Measurements from ENCODE around the gene SCRN2.
A peak's percentile ranks its signal among the peaks of the same experiment; 100 is the strongest.

The SCRN2 gene

DNA sequence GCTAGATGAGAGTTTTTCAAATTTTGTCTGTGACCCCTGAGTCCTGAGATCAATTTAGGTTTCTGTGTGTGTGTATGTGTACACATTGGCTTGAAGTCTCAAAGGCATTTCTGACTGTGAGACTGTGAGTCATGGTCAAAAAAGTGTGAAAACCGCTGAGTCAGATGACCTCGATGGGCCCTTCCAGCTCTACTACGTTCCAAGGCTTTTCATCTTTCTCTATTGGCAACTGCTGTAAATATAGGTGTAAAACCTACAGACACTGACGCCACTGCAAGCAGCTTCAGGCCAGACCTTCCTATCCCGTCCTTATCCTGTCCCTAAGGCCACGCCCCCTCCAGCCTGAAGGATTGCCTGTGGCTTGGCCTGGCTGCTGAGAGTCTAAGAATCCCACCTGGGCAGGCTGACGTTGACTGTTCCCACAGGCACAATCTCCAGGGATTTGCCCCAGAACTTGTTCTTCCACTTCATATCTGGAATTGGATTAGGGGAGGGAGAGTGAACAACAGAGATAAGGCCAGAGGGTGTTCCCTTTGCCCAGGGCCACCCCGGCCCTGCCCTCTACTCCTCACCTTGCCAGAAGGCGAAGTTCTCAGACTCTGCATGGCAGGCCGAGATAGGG lies 30.8 kb downstream of the SCRN2 start:
- peak overlapping the region; percentile 27 for H3K4me3 Mint-ChIP-seq
- peaks cover 40% of the 10 kb centered on the region for H3K4me1 Mint-ChIP-seq
- DNase-seq (ENCODE audit: low spot score in 2 of 2) (peak in 1 of 2 donors; percentile 69), ATAC-seq (peak; percentile 97)
- peaks cover 72% of the 10 kb centered on the region for H3K36me3 Mint-ChIP-seq
- H3K27ac Mint-ChIP-seq: peak overlapping the region; percentile 92
- no peaks in the 10 kb centered on the region for H3K9me3 Mint-ChIP-seq

DNA sequence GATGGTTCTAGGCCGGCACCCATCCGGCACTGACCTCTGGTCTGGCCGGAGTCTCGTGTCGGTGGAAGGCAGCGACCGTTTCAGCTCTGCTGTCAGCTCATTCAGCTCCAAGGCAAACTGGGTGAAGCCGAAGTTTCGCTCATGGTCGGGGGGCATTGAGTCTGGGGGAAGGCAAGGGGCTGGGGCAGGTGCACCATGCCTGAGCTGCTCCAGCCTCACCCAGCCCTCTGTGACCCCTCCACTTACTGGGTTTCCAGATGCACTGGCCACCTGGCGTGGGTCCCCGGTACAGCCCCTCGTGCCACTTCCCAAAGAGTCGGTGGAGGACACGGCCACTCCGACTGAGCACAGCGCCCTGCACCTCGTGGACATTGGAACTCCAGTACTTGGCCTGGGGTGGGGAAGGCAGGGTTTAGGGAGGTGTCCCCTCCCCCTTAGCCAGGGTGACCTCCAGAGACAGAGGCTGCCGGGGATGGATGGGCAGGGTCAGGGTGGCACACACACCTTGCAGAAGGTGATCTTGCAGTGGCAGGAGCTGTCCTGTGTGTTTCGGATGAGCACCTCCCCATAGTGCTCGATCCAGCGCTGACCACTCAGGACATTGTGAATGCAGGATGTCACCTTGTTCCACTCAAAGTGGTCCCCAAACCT lies 32.1 kb downstream of the SCRN2 start:
- DNase-seq (ENCODE audit: low spot score in 2 of 2) (no peak), ATAC-seq (no peak)
- peaks cover 59% of the 10 kb centered on the region for H3K36me3 Mint-ChIP-seq
- peaks cover 40% of the 10 kb centered on the region for H3K4me1 Mint-ChIP-seq
- no peaks in the 10 kb centered on the region for H3K9me3 Mint-ChIP-seq
- no peak overlapping the region for H3K4me3 Mint-ChIP-seq
- peak overlapping the region; percentile 92 for H3K27ac Mint-ChIP-seq

DNA sequence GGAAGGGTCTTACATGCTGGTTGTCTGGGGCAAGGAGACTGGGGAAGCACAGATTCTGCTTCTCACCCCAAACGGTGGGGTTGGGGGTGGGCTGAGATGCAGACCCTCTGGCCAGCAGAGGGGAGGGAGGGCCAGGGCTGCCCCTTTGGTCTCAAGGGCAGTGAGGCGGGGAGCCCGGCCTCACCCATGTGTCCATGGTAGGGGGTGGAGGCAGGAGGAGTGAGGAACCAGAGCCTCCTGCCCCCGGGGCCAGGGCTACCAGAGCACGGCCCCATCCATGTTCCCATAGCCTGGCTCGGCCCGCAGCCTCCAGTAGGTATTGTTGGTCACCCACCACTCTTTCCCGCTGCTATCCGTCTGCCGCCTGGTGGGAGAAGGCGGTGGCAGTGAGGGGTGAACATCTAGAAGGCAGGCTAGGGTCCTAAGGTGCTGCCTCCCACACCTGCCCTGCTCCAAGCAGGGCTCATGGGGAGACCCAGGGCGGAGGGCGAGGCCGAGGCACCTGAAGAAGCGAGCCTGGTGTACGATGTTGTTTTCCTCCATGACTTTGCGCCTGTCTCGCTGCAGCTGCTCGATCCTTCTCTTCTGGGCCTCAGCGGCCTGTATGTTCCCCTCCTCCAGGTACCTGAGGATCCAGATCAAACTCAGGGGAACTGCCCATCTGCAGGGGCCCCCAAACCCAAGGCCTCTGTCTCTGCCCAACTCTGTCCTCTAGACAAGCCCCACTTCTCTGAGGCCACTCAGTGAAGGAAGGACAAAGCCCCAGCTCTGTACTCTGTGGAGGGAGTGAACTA lies 32.8 kb downstream of the SCRN2 start:
- no peak for ATAC-seq
- H3K9me3 Mint-ChIP-seq: no peaks in the 10 kb centered on the region
- H3K4me1 Mint-ChIP-seq: peaks cover 40% of the 10 kb centered on the region
- H3K36me3 Mint-ChIP-seq: peaks cover 54% of the 10 kb centered on the region
- no peak for DNase-seq (ENCODE audit: low spot score in 2 of 2)
- no peak overlapping the region for H3K4me3 Mint-ChIP-seq
- peak overlapping the region; percentile 90 for H3K27ac Mint-ChIP-seq

DNA sequence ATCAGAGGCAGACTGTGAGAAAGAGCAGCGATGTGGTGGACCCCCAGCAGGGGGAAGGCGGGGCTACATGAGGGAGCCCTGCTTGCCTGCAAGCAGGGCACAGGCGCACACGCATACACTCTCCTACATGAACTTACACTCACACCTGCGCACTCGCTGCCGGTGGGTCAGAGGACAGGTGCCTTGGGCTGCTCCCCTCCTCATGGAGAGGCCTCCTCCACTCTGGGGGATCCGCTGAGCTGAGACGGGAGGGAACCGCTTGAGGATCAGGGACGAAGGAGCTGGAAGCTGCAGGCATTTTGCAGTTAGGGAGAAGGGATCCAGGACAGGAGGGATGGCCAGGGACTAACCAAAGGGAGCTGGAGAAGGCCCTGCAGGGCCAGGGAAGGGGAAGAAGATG lies 33.7 kb downstream of the SCRN2 start:
- no peak for ATAC-seq
- Mint-ChIP-seq H3K27ac (peak overlapping the region; percentile 90), H3K9me3 (no peaks in the 10 kb centered on the region), H3K4me1 (peaks cover 32% of the 10 kb centered on the region), H3K36me3 (peaks cover 46% of the 10 kb centered on the region), H3K4me3 (no peak overlapping the region)
- DNase-seq (ENCODE audit: low spot score in 2 of 2): no peak

DNA sequence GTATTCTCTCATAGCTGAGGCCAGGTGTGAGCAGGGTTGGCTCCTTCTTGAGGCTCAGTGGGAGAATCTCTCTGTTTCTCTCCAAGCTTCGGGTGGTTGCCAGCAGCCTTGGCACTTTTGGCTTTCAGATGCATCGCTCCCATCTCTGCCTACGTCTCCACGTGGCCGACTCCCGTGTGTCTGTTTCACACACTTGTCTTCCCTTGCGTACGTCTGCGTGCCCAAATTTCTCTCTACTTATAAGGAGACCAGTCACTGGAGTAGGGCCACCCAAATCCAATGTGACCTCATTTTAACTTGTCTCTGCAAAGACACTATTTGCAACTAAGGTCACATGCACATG lies 34.2 kb downstream of the SCRN2 start:
- no peak for ATAC-seq
- Mint-ChIP-seq H3K9me3 (no peaks in the 10 kb centered on the region), H3K4me1 (peaks cover 27% of the 10 kb centered on the region), H3K4me3 (no peak overlapping the region), H3K36me3 (peaks cover 41% of the 10 kb centered on the region), H3K27ac (no peak overlapping the region)
- DNase-seq (ENCODE audit: low spot score in 2 of 2): no peak

DNA sequence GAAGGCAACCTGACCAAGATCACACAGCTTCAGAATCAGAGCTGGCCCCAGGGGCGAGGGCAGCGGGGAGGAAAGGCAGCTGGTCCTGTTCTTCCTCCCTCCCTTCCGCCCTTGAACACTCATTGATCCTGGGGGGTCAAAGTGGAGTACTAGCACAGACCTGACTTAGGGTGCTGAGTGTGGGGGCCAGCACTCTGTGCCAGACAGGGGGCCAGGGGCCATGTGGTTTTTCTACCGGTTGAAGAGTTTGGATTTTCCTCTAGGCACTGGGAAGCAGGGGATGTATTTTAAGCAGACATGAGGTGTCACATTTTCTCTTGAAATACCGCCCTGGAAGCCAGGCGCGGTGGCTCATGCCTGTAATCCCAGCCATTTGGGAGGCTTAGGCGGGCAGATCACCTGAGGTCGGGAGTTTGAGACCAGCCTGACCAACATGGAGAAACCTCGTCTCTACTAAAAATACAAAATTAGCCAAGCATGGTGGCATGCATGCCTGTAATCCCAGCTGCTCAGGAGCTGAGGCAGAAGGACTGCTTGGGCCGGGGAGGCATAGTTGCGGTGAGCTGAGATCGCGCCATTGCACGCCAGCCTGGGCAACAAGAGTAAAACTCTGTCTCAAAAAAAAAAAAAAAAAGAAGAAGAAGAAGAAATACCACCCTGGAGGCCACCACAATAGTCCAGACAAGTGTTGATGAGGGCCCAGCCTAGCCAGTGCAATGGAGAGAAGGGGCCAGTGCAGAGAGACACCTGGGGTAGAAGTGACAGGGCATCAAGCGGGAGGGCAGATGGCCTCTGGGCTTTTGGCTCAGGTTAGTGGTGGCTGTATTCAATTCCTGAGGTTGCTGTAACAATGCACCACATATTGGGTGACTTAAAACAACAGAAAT lies 34.8 kb downstream of the SCRN2 start:
- DNase-seq (ENCODE audit: low spot score in 2 of 2) (no peak), ATAC-seq (no peak)
- Mint-ChIP-seq H3K9me3 (no peaks in the 10 kb centered on the region), H3K4me3 (no peak overlapping the region), H3K27ac (no peak overlapping the region), H3K4me1 (peaks cover 21% of the 10 kb centered on the region), H3K36me3 (peaks cover 35% of the 10 kb centered on the region)

DNA sequence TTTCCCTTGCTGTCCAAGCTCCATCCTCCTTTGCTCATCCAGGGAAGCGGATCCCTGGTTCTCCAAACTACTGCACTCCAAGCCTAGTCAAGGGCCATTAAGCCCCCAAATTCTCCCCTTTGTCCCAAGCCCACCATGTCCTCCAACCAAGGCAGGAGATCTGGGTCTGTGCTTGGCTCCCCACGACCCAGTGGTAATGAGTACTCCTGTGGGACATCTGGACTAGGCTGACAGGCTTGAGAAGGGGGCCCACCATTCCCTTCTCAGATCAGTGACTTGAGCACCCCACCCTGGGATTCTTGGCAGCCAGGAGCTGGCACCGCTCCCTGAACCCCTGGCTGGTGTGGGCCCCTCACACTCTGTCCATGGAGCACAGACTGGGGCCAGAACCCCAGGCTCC lies 36.6 kb downstream of the SCRN2 start:
- peaks cover 26% of the 10 kb centered on the region for H3K36me3 Mint-ChIP-seq
- H3K4me3 Mint-ChIP-seq: no peak overlapping the region
- H3K9me3 Mint-ChIP-seq: no peaks in the 10 kb centered on the region
- H3K27ac Mint-ChIP-seq: no peak overlapping the region
- DNase-seq (ENCODE audit: low spot score in 2 of 2): no peak
- ATAC-seq: no peak
- H3K4me1 Mint-ChIP-seq: peaks cover 3% of the 10 kb centered on the region

DNA sequence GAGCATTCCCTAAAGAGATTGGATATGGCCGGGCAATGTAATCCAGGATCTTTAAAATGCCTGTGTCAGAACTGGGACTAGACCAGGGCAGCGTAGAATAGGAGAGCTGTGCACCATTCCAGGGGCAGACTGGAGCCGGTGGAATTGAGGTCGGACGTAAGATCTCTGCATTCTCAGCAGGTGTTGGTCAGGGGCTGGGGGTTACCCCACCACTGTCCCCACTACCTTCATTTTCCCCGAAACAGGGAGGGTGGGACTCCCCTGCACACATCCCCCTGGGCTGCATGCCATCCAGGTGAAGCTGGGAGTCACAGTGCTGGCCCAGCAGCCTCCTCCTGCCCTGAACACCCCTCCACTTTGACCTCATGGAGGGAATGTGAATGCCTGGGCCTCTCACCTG lies 37.3 kb downstream of the SCRN2 start:
- no peaks in the 10 kb centered on the region for H3K4me1 Mint-ChIP-seq
- no peak for ATAC-seq
- DNase-seq (ENCODE audit: low spot score in 2 of 2): no peak
- H3K36me3 Mint-ChIP-seq: peaks cover 20% of the 10 kb centered on the region
- no peak overlapping the region for H3K4me3 Mint-ChIP-seq
- H3K9me3 Mint-ChIP-seq: no peaks in the 10 kb centered on the region
- no peak overlapping the region for H3K27ac Mint-ChIP-seq

DNA sequence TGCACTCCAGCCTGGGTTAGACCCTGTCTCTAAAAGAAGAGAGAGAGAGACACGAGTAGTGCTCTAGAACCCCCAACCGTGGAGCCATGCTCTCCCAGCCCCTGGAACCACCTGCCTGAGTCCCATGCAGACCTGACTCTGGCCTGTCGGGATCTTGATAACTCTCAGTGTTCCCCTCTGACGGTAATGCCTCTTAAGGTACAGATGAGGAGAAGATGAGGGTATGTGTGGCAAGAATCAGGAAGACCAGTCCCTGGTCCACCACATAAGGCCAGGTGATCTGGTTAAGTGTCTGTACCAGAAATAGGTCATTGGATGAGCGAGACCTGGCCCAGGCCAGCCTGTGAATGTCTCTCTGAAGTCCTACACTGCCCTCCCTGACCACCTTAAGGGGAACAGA lies 37.9 kb downstream of the SCRN2 start:
- Mint-ChIP-seq H3K27ac (no peak overlapping the region), H3K4me3 (no peak overlapping the region), H3K9me3 (no peaks in the 10 kb centered on the region), H3K36me3 (peaks cover 14% of the 10 kb centered on the region), H3K4me1 (no peaks in the 10 kb centered on the region)
- ATAC-seq: no peak
- no peak for DNase-seq (ENCODE audit: low spot score in 2 of 2)

DNA sequence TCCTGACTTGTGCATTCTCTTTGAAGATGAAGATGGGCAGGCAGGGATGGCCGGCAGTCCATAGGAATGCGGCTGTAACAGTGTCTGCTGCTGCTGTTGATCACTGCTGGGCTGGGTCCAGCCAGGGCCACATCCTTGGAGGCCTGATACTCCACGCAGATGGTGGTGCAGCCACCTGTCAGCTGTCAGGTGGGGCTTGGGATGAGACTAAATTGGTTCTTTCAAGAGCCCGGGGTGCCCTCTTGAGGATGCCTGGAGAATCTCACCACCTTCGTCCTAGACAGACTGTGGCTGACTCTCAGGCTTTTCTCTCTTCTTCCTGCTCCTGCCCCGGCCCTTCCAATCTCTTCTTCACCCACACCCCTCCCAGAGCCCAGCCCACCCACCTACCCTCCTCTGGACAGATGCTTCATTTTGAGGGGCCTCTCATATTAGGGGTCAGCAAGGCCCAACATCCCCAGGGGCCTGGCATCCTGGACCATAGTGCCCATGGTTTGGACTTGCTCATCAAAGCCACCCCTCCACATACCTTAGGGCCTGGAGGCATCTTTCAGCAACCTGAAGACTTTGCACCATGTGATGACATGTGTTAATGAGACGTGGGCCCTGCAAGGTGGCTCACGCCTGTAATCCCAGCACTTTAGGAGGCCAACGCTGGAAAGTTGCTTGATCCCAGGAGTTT lies 38.6 kb downstream of the SCRN2 start:
- peak in 1 of 2 donors; percentile 72 for DNase-seq (ENCODE audit: low spot score in 2 of 2)
- ATAC-seq: peak; percentile 90
- no peak overlapping the region for H3K27ac Mint-ChIP-seq

DNA sequence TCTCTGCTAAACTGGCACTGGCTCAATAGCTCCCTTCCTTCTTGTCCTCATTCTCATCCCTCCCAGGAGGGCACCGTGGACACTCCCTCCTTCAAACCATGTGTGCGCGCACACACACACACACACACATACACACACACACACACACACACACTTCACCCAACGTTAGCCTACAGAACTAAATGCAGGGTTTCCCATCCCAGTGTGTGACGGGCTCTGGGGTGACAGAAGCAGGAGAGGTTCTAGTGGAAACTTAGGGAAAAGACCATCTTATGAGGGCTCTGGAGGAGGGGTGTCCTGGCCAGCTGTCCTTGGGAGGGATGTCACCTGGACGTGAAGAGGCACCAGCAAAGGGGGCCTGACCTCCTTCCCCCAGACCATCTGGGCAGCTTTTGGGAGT lies 39.2 kb downstream of the SCRN2 start:
- ATAC-seq (no peak), DNase-seq (ENCODE audit: low spot score in 2 of 2) (no peak)
- Mint-ChIP-seq H3K4me3 (no peak overlapping the region), H3K9me3 (no peaks in the 10 kb centered on the region), H3K27ac (no peak overlapping the region), H3K36me3 (peaks cover 9% of the 10 kb centered on the region), H3K4me1 (no peaks in the 10 kb centered on the region)

More for the DNA sequence above, 38.6 kb downstream of the SCRN2 start:
- Mint-ChIP-seq H3K4me3 (no peak overlapping the region), H3K4me1 (no peaks in the 10 kb centered on the region), H3K36me3 (peaks cover 9% of the 10 kb centered on the region), H3K9me3 (no peaks in the 10 kb centered on the region)

DNA sequence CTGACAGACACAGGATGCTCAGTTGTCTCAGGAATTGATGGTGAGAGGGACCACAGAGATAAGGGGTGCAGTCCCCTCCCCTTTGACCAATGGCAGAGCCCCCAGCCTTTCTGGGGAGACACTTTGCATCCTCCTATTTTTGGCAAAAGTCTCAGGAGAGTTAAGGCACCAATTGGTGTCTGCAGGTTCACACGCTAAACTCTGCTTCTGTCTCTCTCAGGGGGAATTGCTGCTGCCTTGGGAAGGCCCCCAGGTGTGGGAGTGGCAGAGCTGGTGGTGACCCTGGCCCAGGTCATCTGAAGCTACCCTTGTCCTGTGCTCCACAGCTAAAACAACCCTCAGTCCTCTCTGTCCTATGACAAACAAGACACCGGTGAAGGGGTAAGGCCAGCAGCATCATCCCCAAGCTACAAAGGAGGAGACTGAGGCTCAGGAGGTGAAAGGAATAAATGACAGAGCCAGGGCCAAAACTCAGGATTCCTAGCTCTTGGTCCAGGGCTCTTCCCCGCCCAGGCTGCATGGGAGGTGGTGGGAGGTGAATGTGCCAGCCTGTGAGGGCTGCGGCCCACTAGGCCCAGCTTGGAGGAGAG lies 39.8 kb downstream of the SCRN2 start:
- Mint-ChIP-seq H3K27ac (no peak overlapping the region), H3K36me3 (peaks cover 3% of the 10 kb centered on the region), H3K4me3 (no peak overlapping the region), H3K4me1 (no peaks in the 10 kb centered on the region), H3K9me3 (no peaks in the 10 kb centered on the region)
- ATAC-seq (no peak), DNase-seq (ENCODE audit: low spot score in 2 of 2) (no peak)

DNA sequence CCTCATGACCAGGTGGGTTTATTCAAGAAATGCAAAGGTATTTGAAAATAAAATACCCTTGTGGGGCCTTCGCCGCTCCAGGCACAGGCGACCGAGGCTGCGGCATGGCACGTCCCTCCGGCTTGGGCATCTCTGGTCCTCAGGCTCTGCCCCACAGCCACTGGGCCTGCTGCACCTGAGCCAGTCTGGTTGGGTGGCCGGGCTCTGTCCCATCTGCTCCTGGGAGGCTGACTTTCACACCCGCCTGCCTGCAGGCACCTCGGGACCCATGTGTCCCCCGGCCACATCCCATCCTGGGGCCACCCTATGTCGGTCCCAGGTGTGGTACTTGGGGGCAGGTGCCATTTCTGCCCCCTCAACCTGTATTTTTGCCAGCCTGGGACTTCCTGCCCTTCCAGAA lies 40.4 kb downstream of the SCRN2 start:
- Mint-ChIP-seq H3K4me3 (no peak overlapping the region), H3K36me3 (no peaks in the 10 kb centered on the region), H3K4me1 (no peaks in the 10 kb centered on the region), H3K9me3 (no peaks in the 10 kb centered on the region), H3K27ac (no peak overlapping the region)
- no peak for DNase-seq (ENCODE audit: low spot score in 2 of 2)
- no peak for ATAC-seq

DNA sequence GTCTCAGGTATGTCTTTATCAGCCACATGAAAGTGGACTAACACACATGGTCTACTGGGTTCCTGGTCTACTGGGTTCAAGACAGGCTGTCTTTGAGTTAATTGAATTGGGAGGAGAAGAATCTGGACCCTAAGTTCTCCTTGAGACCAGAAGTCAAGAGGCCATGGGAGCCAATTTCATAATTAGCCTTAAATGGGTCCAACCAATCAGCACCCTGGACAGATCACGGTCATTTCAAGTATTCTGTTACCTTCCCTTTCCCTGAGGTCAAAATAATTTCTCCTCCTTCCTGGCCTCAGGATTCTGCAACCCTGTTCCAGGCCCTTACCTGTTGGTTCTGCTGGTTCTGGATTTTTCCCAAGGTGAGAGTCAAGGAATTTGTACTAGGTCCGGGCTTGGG lies 43.3 kb downstream of the SCRN2 start:
- Mint-ChIP-seq H3K9me3 (no peaks in the 10 kb centered on the region), H3K4me1 (no peaks in the 10 kb centered on the region), H3K27ac (no peak overlapping the region), H3K36me3 (no peaks in the 10 kb centered on the region), H3K4me3 (no peak overlapping the region)
- ATAC-seq (no peak), DNase-seq (ENCODE audit: low spot score in 2 of 2) (no peak)
